WTC11 (cell line): ENCODE measurements around the gene CENPK.

Experiments
- TF ChIP-seq, protein P1 (sequence below): sonication (generic); formaldehyde crosslinking; IDR thresholded peaks from 2 replicates; pipeline ENCODE4 v1.8.1; 2023; ENCODE audit warnings: mild to moderate bottlenecking, missing genetic modification reagents
- TF ChIP-seq, protein P2 (sequence below): fragments of 200-600 bp; IDR thresholded peaks from 2 replicates; pipeline ENCODE4 v1.8.0; 2022; ENCODE audit warnings: antibody characterized with exemption

GRCh38 chr5:65483546-65484346, 79.2 kb downstream of the CENPK start:
- TF ChIP-seq, protein P1, sequence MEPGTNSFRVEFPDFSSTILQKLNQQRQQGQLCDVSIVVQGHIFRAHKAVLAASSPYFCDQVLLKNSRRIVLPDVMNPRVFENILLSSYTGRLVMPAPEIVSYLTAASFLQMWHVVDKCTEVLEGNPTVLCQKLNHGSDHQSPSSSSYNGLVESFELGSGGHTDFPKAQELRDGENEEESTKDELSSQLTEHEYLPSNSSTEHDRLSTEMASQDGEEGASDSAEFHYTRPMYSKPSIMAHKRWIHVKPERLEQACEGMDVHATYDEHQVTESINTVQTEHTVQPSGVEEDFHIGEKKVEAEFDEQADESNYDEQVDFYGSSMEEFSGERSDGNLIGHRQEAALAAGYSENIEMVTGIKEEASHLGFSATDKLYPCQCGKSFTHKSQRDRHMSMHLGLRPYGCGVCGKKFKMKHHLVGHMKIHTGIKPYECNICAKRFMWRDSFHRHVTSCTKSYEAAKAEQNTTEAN (CRISPR knock-in tag): no peak
- TF ChIP-seq, protein P2, sequence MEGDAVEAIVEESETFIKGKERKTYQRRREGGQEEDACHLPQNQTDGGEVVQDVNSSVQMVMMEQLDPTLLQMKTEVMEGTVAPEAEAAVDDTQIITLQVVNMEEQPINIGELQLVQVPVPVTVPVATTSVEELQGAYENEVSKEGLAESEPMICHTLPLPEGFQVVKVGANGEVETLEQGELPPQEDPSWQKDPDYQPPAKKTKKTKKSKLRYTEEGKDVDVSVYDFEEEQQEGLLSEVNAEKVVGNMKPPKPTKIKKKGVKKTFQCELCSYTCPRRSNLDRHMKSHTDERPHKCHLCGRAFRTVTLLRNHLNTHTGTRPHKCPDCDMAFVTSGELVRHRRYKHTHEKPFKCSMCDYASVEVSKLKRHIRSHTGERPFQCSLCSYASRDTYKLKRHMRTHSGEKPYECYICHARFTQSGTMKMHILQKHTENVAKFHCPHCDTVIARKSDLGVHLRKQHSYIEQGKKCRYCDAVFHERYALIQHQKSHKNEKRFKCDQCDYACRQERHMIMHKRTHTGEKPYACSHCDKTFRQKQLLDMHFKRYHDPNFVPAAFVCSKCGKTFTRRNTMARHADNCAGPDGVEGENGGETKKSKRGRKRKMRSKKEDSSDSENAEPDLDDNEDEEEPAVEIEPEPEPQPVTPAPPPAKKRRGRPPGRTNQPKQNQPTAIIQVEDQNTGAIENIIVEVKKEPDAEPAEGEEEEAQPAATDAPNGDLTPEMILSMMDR: no peak
